ENCODE measurements around the gene ZIC3. TPM values are rescaled to one million over a fixed set of nuclear protein-coding genes. Genes with fewer than 3 reads are reported as not detected.

The ZIC3 gene
- total RNA-seq, 4 donors from 2014 or later = not detected

DNA sequence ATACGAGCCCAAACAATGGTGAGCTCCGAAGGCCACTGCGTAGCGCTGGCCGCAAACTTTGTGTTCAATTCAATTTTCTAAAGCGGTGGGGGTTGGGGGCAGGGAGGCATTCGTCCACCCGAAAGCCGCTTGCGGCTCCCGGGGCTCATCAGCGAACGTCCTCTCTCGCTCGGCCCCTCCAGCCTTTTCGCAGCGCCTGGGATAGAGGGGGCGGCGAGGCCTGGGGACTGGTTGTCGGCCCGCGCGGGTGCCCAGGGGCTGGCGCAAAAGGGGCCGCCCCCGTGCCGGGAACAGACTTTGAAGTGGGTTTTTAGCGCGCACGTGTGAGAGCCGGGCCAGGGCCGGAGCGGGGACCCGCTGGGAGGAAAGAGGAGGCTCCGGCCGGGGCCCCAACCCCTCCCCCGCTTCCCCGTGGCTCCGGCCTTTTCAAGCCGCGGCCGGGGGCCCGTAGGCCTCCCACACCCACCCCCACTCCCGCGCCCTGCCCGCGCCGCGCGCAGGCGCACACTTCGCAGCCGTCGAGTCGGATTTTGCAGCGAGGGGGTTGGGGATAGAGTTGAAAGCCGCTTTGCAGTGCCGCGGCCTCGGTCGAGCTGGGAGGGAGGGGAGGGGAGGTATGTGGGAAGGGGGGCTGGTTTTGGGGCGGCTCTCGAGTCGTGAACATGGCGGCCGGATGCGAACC, 8.3 kb downstream of the ZIC3 start:
- no peak for TF ChIP-seq POLR2A (IDR thresholded peaks at IDR 0.05)
- TF ChIP-seq, protein P1, sequence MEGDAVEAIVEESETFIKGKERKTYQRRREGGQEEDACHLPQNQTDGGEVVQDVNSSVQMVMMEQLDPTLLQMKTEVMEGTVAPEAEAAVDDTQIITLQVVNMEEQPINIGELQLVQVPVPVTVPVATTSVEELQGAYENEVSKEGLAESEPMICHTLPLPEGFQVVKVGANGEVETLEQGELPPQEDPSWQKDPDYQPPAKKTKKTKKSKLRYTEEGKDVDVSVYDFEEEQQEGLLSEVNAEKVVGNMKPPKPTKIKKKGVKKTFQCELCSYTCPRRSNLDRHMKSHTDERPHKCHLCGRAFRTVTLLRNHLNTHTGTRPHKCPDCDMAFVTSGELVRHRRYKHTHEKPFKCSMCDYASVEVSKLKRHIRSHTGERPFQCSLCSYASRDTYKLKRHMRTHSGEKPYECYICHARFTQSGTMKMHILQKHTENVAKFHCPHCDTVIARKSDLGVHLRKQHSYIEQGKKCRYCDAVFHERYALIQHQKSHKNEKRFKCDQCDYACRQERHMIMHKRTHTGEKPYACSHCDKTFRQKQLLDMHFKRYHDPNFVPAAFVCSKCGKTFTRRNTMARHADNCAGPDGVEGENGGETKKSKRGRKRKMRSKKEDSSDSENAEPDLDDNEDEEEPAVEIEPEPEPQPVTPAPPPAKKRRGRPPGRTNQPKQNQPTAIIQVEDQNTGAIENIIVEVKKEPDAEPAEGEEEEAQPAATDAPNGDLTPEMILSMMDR (IDR thresholded peaks at IDR 0.05) = no peak
- no peak for DNase-seq
- Histone ChIP-seq H3K9me3 (no peaks in the 10 kb centered on the region), H3K4me3 (replicated peaks in 1 of 3) (no peak overlapping the region), H3K36me3 (no peaks in the 10 kb centered on the region), H3K27ac (no peak overlapping the region), H3K4me1 (no peaks in the 10 kb centered on the region), H3K27me3 (peaks cover 28% of the 10 kb centered on the region)
- intact Hi-C loops (cut with DNase I) = no loop called here
- whole genome bisulfite sequencing, 2 donors = 14% methylated on average over 7 of the region's 67 CpGs; no CpG with 5 or more reads in 1 of the 2 donors

DNA sequence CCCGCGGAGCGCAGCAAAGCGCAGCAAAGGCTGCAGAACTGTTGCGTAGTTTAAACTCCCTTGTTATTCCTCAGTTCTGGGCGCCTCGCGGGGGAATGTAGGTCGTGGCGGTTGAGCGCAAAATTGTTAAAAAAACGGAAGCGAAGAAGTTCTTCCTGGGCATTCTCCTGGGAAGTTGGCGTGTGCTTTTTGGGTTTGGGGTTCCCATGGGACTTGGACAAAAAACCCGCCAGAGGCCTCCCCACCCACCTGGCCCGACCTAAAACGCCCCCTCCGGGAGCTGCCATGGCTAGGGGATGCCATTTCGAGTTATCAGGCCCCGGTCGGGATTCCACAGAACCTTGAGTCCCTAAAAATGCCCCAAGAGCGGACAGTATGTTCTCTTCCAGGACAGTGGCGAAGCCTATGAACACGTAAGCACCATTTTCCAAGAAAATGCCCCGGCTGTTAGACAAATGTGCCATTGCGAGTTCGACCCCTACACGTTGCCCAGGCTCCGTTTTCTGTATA, 8.9 kb downstream of the ZIC3 start:
- H3K4me1 ChIP-seq = no peaks in the 10 kb centered on the region
- 19 to 33% methylated on average over 7 to 14 of the region's 29 CpGs for WGBS, 2 donors
- peaks cover 26% of the 10 kb centered on the region for H3K27me3 ChIP-seq
- no peak overlapping the region for H3K27ac ChIP-seq
- no peaks in the 10 kb centered on the region for H3K36me3 ChIP-seq
- H3K9me3 ChIP-seq = no peaks in the 10 kb centered on the region
- no peak for DNase-seq
- H3K4me3 ChIP-seq (replicated peaks in 1 of 3) = no peak overlapping the region
- no peak for TF ChIP-seq POLR2A (IDR thresholded peaks at IDR 0.05)
- TF ChIP-seq, protein P1 (IDR thresholded peaks at IDR 0.05) = no peak
- intact Hi-C loops (cut with DNase I) = no loop called here

DNA sequence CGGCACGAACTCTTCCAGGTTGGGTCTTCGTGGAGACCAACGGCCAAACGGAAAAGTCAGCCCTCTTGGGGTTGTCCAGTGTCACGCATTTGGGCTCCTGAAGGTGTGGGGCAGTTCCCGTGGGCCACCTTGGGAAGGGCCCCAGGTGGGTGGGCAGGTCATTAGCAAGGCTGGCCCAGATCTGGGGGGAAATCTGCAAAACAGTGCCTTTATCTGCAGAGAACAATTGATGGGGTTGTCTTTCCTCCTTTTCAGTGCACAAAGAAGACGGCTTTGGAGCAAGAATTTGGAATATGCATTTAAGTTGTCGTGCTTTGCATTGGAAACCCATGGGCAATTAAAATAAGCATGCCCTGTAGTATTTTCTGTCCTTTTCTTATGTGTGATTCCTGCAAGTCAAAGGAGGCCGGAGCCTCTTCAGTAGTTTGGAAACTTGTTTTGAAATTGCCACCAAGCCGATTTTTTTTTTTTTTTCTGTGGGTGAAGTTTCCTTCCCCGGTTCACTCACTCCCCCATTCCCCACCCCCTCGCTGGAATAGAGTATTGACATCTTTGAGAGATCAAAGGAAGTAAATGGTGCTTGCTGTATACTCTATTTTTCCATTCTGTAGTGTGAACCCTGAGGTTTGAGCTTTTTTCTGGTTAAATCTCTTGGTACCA, 9.8 kb downstream of the ZIC3 start:
- intact Hi-C loops (cut with DNase I) = no loop called here
- H3K9me3 ChIP-seq = no peaks in the 10 kb centered on the region
- no peaks in the 10 kb centered on the region for H3K36me3 ChIP-seq
- TF ChIP-seq POLR2A (IDR thresholded peaks at IDR 0.05) = no peak
- TF ChIP-seq, protein P1 (IDR thresholded peaks at IDR 0.05) = no peak
- WGBS, 2 donors = 27 to 34% methylated on average over 13 of the region's 13 CpGs
- DNase-seq = no peak
- peaks cover 20% of the 10 kb centered on the region for H3K27me3 ChIP-seq
- H3K4me1 ChIP-seq = no peaks in the 10 kb centered on the region
- H3K27ac ChIP-seq = no peak overlapping the region
- no peak overlapping the region for H3K4me3 ChIP-seq (replicated peaks in 1 of 3)

DNA sequence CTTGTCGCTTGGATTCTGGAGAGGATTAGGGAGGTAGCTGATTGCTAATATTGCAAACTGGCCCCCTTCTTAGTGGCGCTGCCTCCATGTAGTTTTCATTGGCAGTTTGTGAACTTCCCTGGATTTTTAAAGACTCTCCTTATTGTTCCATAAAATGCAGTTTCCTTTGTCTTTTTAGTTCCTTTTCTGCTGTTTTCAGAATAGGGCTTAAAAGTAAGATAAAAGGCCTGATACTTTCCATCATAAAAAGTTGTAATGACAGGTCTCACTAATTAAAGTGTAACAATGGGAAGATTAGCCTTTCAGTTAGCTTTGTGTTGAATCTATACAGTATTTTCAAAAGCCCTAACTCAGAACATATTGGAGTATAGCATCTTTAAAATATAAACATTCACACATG, 21.2 kb downstream of the ZIC3 start:
- WGBS, 2 donors = 49 to 65% methylated on average over 2 of the region's 2 CpGs
- Histone ChIP-seq H3K4me3 (replicated peaks in 1 of 3) (no peak overlapping the region), H3K27me3 (no peaks in the 10 kb centered on the region), H3K27ac (no peak overlapping the region), H3K4me1 (no peaks in the 10 kb centered on the region), H3K36me3 (no peaks in the 10 kb centered on the region), H3K9me3 (no peaks in the 10 kb centered on the region)
- intact Hi-C loops (cut with DNase I) = no loop called here
- TF ChIP-seq, protein P1 (IDR thresholded peaks at IDR 0.05) = no peak
- no peak for TF ChIP-seq POLR2A (IDR thresholded peaks at IDR 0.05)
- DNase-seq = no peak

DNA sequence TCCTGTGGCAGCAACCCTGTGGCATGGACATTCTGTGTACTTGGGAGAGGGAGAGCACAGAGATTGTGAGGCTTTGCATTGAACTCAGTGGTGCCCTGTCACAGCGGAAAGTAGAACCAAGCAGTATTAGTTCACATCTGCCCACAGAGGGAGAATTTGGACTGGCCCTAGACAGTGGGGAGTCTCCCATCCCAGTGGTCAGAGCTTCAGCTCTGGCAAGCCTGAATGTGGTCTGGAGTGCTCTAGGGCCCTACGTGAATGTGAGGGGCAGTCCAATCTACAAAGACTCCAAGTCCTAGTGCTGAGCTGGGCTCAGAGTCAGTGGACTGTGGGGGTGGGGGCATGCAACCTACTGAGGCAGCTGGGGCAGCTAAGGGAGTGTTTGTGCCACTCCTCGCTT, 34.8 kb downstream of the ZIC3 start:
- Histone ChIP-seq H3K4me1 (no peaks in the 10 kb centered on the region), H3K4me3 (replicated peaks in 1 of 3) (no peak overlapping the region), H3K27me3 (no peaks in the 10 kb centered on the region), H3K9me3 (no peaks in the 10 kb centered on the region), H3K27ac (no peak overlapping the region), H3K36me3 (no peaks in the 10 kb centered on the region)
- 88 to 90% methylated on average over 3 of the region's 3 CpGs for WGBS, 2 donors
- intact Hi-C loops (cut with DNase I) = no loop called here
- TF ChIP-seq, protein P1 (IDR thresholded peaks at IDR 0.05) = no peak
- no peak for TF ChIP-seq POLR2A (IDR thresholded peaks at IDR 0.05)
- DNase-seq = no peak

Data from thyroid gland (tissue), 4 donors.